ENCODE results near the gene RNPEPL1. TPM values are rescaled to one million over a fixed set of nuclear protein-coding genes. Genes with fewer than 3 reads are reported as not detected.

Gene RNPEPL1
- total and polyA plus RNA-seq, 3 donors from 2014 or later = 28.9 to 48.5 (median 39.1) TPM

DNA sequence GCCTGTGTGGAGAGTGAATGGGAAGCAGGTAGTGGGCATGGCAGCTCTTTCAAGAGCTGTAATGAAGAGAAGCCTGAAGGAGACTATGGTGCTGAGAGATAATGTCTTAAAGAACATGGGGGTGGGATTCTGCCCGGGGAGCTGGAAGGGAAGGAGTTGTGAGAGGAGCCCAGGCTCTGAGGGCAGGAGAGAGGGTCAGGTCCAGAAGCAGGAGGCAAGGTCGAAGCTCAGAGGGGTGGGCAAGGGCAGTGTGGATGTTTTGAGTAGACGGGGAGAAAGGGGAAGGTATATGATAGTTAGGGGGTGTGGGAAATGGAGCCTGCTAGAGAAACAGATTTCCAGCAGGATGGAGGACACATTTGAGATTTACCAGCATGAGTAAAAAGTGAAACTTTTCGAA is 20.4 kb downstream of the RNPEPL1 start:
- Histone ChIP-seq H3K4me3 (no peak overlapping the region), H3K27ac (no peak overlapping the region), H3K27me3 (no peaks in the 10 kb centered on the region), H3K4me1 (peaks cover 26% of the 10 kb centered on the region), H3K36me3 (ENCODE audit: low read depth, missing control alignments) (no peaks in the 10 kb centered on the region), H3K9me3 (no peaks in the 10 kb centered on the region)
- intact Hi-C loops (cut with DNase I; ENCODE audit: low total_unique reads) = no loop called here
- no peak for DNase-seq
- WGBS, 2 donors = 81 to 86% methylated on average over 4 of the region's 4 CpGs
- TF ChIP-seq POLR2A (IDR thresholded peaks at IDR 0.05) (no peak), CTCF (IDR thresholded peaks at IDR 0.05) (no peak)

DNA sequence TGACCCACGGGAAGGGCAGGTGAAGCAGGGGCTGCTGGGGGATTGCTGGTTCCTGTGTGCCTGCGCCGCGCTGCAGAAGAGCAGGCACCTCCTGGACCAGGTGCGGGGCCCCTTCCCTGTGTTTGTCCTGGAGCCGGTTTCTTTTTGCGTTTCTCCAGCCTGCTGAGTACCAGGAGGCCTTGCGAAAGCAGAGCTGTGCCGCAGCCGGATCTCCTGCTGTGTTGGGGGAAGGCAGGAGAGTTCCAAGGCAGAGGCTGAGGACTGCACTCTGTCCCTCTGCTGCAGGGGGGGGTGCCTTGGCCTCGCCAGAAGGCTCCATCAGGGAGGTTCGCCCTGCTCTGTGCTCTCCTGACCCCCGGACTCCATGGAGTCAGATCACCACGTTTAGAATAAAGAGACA is 21.1 kb downstream of the RNPEPL1 start:
- Histone ChIP-seq H3K27ac (no peak overlapping the region), H3K9me3 (no peaks in the 10 kb centered on the region), H3K4me3 (no peak overlapping the region), H3K27me3 (no peaks in the 10 kb centered on the region), H3K36me3 (ENCODE audit: low read depth, missing control alignments) (no peaks in the 10 kb centered on the region), H3K4me1 (peaks cover 28% of the 10 kb centered on the region)
- DNase-seq = no peak
- WGBS, 2 donors = 88 to 92% methylated on average over 11 to 14 of the region's 14 CpGs
- TF ChIP-seq POLR2A (IDR thresholded peaks at IDR 0.05) (no peak), CTCF (IDR thresholded peaks at IDR 0.05) (no peak)
- intact Hi-C loops (cut with DNase I; ENCODE audit: low total_unique reads) = no loop called here

- no peaks in the 10 kb centered on the region for H3K27me3 ChIP-seq
- H3K9me3 ChIP-seq = no peaks in the 10 kb centered on the region
- WGBS, 2 donors = 88 to 95% methylated on average over 10 to 12 of the region's 16 CpGs
- H3K4me1 ChIP-seq = peaks cover 28% of the 10 kb centered on the region
- TF ChIP-seq CTCF (IDR thresholded peaks at IDR 0.05) = no peak
- no peak for TF ChIP-seq POLR2A (IDR thresholded peaks at IDR 0.05)
- H3K36me3 ChIP-seq (ENCODE audit: low read depth, missing control alignments) = no peaks in the 10 kb centered on the region
- no peak overlapping the region for H3K27ac ChIP-seq
- H3K4me3 ChIP-seq = no peak overlapping the region
- intact Hi-C loops (cut with DNase I; ENCODE audit: low total_unique reads) = no loop called here
- no peak for DNase-seq
These were observed 21.7 kb downstream of the RNPEPL1 start for GRCh38 chr2:240589850-240590525.

GRCh38 chr2:240590681-240591111 is 22.4 kb downstream of the RNPEPL1 start:
- Histone ChIP-seq H3K36me3 (ENCODE audit: low read depth, missing control alignments) (no peaks in the 10 kb centered on the region), H3K27me3 (no peaks in the 10 kb centered on the region), H3K27ac (no peak overlapping the region), H3K4me1 (peaks cover 29% of the 10 kb centered on the region), H3K4me3 (no peak overlapping the region), H3K9me3 (no peaks in the 10 kb centered on the region)
- intact Hi-C loops (cut with DNase I; ENCODE audit: low total_unique reads) = no loop called here
- DNase-seq = no peak
- 90 to 94% methylated on average over 20 to 21 of the region's 21 CpGs for WGBS, 2 donors
- TF ChIP-seq CTCF (IDR thresholded peaks at IDR 0.05) = no peak
- TF ChIP-seq POLR2A (IDR thresholded peaks at IDR 0.05) = no peak

DNA sequence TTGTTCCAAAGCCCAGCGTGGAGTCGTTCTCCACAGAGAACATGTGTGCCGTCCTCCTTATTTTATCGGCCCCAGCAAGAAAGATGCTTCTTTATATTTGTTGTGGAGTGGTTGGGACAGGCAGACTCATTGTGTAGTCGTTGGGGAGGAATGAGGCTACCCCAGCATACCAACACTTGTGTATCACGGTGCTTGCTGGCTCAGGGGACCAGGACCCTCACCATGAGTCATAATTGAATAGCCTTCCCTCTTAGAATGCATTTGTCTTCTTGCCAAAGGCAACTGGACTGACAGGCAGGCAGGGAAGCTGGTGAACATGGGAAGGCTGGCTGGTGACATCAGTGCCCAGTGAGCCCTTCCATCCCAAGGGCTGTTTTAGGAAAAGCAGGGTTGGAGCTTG is 22.9 kb downstream of the RNPEPL1 start:
- H3K36me3 ChIP-seq (ENCODE audit: low read depth, missing control alignments) = no peaks in the 10 kb centered on the region
- TF ChIP-seq CTCF (IDR thresholded peaks at IDR 0.05) (no peak), POLR2A (IDR thresholded peaks at IDR 0.05) (no peak)
- intact Hi-C loops (cut with DNase I; ENCODE audit: low total_unique reads) = no loop called here
- no peaks in the 10 kb centered on the region for H3K9me3 ChIP-seq
- no peak overlapping the region for H3K4me3 ChIP-seq
- H3K27me3 ChIP-seq = no peaks in the 10 kb centered on the region
- DNase-seq = no peak
- 88 to 92% methylated on average over 6 of the region's 6 CpGs for WGBS, 2 donors
- H3K4me1 ChIP-seq = peaks cover 34% of the 10 kb centered on the region
- no peak overlapping the region for H3K27ac ChIP-seq

Measured in testis (tissue), 3 donors.